Lung (tissue), 12 donors: ENCODE results near the gene VGLL4. TPM values are rescaled to one million over a fixed set of nuclear protein-coding genes. Genes with fewer than 3 reads are reported as not detected.

ENCODE experiments used
- ATAC-seq: fragments of 200-7000 bp; cut with Tn5 transposase; one replicate; pipeline ENCODE4 v1.9.1; 2020; ENCODE audit warnings: moderate number of reproducible peaks; ENCODE audit not compliant: insufficient read depth, low FRiP score
- DNase-seq, 3 donors: peaks; one replicate each; pipeline ENCODE4 v3.0.0-alpha.2; 2013 to 2017
- H3K27ac ChIP-seq, 2 donors: one replicate each; pipeline ENCODE4 v1.5.1; 2013; ENCODE audit warnings: mild to moderate bottlenecking in 2 of 2, moderate library complexity in 2 of 2, control low read depth in 1 of 2, inconsistent platforms in 1 of 2, low read depth in 1 of 2, low read length in 1 of 2
- H3K27me3 ChIP-seq, 3 donors: one replicate each; pipeline ENCODE4 v1.5.1; 2013; ENCODE audit warnings: low read length in 2 of 3; ENCODE audit not compliant: control insufficient read depth in 3 of 3, insufficient read depth in 3 of 3
- H3K36me3 ChIP-seq, 4 donors: one replicate each; pipeline ENCODE4 v1.5.1; 2013; ENCODE audit warnings: low read length in 4 of 4, mild to moderate bottlenecking in 1 of 4, moderate library complexity in 1 of 4; ENCODE audit not compliant: control insufficient read depth in 4 of 4, insufficient read depth in 4 of 4
- H3K4me1 ChIP-seq, 5 donors: one replicate each; pipeline ENCODE4 v1.5.1; 2013; ENCODE audit warnings: low read length in 5 of 5, mild to moderate bottlenecking in 2 of 5, moderate library complexity in 1 of 5; ENCODE audit not compliant: control insufficient read depth in 5 of 5, insufficient read depth in 5 of 5
- H3K4me3 ChIP-seq: one replicate; pipeline ENCODE4 v1.5.1; 2013; ENCODE audit warnings: mild to moderate bottlenecking, control low read depth, moderate library complexity
- H3K9ac ChIP-seq, 2 donors: one replicate each; pipeline ENCODE4 v1.5.1; 2013; ENCODE audit warnings: low read length in 2 of 2, control low read depth in 1 of 2; ENCODE audit not compliant: insufficient read depth in 1 of 2
- H3K9me3 ChIP-seq, 4 donors: one replicate each; pipeline ENCODE4 v1.5.1; 2013; ENCODE audit warnings: low read length in 3 of 4, mild to moderate bottlenecking in 1 of 4, moderate library complexity in 1 of 4; ENCODE audit not compliant: control insufficient read depth in 4 of 4, insufficient read depth in 3 of 4
- CTCF ChIP-seq: IDR thresholded peaks from 2 replicates; pipeline ENCODE4 v1.5.1; 2012; ENCODE audit warnings: mild to moderate bottlenecking; ENCODE audit errors: control extremely low read depth, extremely low read depth
- WGBS, 2 donors: extraction: QIAGEN DNeasy Blood & Tissue Kit; methylation state at CpG; one replicate each; pipeline ENCODE4 v1.1.7; 2013; 5-methylcytosine and 5-hydroxymethylcytosine counted together
- polyA plus RNA-seq, 2 donors: library from polyadenylated mRNA; stranded (reverse); fragments of 200-250 nt; gene quantifications; one replicate each; pipeline ENCODE4 v1.2.1, GENCODE V29; 2013
- total RNA-seq, 2 donors: library from RNA; depleted of rRNA in 1 of 2; stranded (reverse); fragments of >200 nt in 1 of 2; gene quantifications; one replicate each; pipeline ENCODE4 v1.2.1, GENCODE V29; 2014 to 2021
- donor health status: control.
- donor health status: control.
- donor health status: Bipolar disorder and iron deficiency.
- donor health status: healthy.
- donor health status: DM: yes; HTN: yes; CAD: no.

Gene VGLL4
- total and polyA plus RNA-seq, 4 donors = 30.5 to 94.1 (median 39.3) TPM

DNA sequence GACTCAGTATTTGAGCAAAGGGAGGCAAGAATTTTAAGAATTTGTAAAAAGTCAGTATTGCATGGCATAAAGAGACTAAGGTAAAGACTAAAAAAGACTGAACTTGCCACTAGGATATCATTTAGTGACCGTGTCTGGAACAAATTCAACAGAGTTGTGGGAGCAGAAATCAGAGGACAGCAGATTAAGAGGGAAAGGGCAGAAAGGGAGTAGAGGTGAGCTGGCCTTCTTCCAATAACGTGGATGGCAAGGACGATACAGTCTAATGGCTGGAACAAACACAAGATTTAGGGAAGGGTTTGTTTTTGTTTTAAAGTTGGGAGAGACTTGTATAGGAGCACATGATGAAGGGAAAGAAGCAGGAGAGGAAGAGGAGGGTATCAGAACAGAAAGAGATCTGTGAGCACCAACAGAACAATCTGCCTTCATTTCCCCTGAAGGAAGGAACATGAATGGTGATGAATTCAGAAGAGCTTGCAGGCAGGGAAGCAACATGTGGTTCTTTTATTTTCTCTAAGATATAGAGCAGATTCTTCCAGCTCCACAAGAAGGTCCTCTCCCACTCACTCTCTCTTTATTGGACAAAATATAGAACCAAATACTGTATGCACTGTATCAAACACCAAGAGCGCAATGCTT lies 8.6 kb downstream of the VGLL4 start:
- Histone ChIP-seq H3K9ac (peak overlapping the region in 1 of 2 donors; percentile 50), H3K27ac (peak overlapping the region; percentile 56 to 78), H3K36me3 (peaks cover 0 to 3% (median 0%) of the 10 kb centered on the region in 4 donors), H3K9me3 (no peaks in the 10 kb centered on the region), H3K4me3 (no peak overlapping the region), H3K4me1 (peaks cover 14 to 93% (median 59%) of the 10 kb centered on the region in 5 donors), H3K27me3 (no peaks in the 10 kb centered on the region)
- TF ChIP-seq CTCF = no peak
- DNase-seq (no peak), ATAC-seq (no peak)
- WGBS, 2 donors = 65 to 80% methylated on average over 4 of the region's 4 CpGs

DNA sequence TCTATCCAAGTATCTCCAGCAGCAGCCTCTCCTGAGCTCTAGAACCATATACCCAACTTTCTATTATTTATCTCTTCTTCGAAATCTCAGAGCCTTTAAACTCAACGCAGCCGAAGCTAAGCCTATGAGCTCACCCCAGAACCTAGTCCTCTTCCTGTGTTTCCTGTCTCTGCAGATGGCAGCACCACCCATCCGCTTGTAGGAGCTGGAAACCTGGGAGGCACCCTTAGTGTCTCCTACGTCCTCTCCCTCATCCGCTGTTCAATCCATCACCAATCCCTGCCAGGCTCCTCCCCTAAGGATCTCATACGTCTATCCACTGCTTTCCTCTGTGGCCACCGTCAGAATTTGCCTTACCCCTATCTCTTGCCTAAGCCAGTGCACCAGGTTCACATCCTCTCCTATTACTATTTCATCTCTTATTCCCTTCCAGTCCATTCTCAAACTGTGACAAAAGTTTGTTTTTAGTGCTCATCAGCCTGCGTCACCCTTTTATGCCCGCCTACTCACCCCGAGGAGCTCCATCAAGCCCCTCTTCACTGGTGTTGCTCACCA lies 9.6 kb downstream of the VGLL4 start:
- peak in 1 of 3 donors; percentile 55 for DNase-seq
- H3K4me3 ChIP-seq = no peak overlapping the region
- H3K4me1 ChIP-seq = peaks cover 13 to 84% (median 58%) of the 10 kb centered on the region in 5 donors
- H3K9ac ChIP-seq = peak overlapping the region in 1 of 2 donors; percentile 11
- no peak for TF ChIP-seq CTCF
- H3K27ac ChIP-seq = peak overlapping the region in 1 of 2 donors; percentile 78
- H3K27me3 ChIP-seq = no peaks in the 10 kb centered on the region
- 55 to 59% methylated on average over 11 of the region's 11 CpGs for WGBS, 2 donors
- ATAC-seq = peak; percentile 53
- peaks cover 0 to 3% (median 0%) of the 10 kb centered on the region in 4 donors for H3K36me3 ChIP-seq
- H3K9me3 ChIP-seq = no peaks in the 10 kb centered on the region

DNA sequence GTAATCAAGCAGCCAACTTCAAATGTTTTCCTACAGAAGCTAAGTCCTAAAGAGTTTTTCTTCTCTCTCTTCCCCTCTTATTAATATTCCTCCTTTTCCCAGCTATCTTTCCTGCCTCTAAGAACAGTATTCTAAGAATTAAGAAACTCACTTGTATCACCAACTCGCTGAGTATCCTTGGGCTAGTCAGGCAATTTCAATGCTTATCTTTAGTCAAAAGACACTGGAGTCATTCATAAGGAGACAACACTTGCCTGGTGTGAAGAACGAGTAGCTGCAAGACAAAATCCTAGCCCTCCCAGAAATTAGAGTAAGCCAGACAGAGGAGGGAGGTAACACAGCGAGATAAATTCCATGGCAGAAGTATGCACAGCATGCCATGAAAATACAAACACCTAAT lies 10.7 kb downstream of the VGLL4 start:
- peak overlapping the region in 1 of 2 donors; percentile 23 for H3K9ac ChIP-seq
- H3K27ac ChIP-seq = peak overlapping the region in 1 of 2 donors; percentile 64
- ATAC-seq (no peak), DNase-seq (no peak)
- no peaks in the 10 kb centered on the region for H3K27me3 ChIP-seq
- no peak overlapping the region for H3K4me3 ChIP-seq
- peaks cover 8 to 72% (median 46%) of the 10 kb centered on the region in 5 donors for H3K4me1 ChIP-seq
- no peak for TF ChIP-seq CTCF
- H3K36me3 ChIP-seq = no peaks in the 10 kb centered on the region
- 73 to 85% methylated on average over 3 of the region's 3 CpGs for WGBS, 2 donors
- no peaks in the 10 kb centered on the region for H3K9me3 ChIP-seq
